Measurements from ENCODE around the gene PER1. TPM values are rescaled to one million over a fixed set of nuclear protein-coding genes. Genes with fewer than 3 reads are reported as not detected.

The PER1 gene
- total and polyA plus RNA-seq, 2 of the 13 experiments (the other 11 are each of a cell fraction or from before 2014, with no cell fraction given) = 2.6 to 3.6 TPM

GRCh38 chr17:8173056-8173870 is 21.1 kb upstream of the PER1 start (continued):
- TF ChIP-seq PAXIP1 (CRISPR knock-in tag; conservative IDR thresholded peaks at IDR 0.05) (peak; percentile 73), MEF2D (CRISPR knock-in tag; IDR thresholded peaks at IDR 0.05) (peak; percentile 95), NFRKB (IDR thresholded peaks at IDR 0.05) (no peak), GRHL1 (CRISPR knock-in tag; conservative IDR thresholded peaks at IDR 0.05) (0 out of 2 replicates have a peak, but pooled peaks have one; percentile 78), NFE2L1 (CRISPR knock-in tag; IDR thresholded peaks at IDR 0.05; ENCODE audit: borderline replicate concordance) (no peak), RELA (CRISPR knock-in tag; IDR thresholded peaks at IDR 0.05) (peak; percentile 40), ZNF329 (CRISPR knock-in tag; IDR thresholded peaks at IDR 0.05; ENCODE audit: low read depth) (no peak), ZSCAN20 (CRISPR knock-in tag; IDR thresholded peaks at IDR 0.05; ENCODE audit: borderline replicate concordance) (peak; percentile 85; the same call in 1 of the 2 replicates), JUND (CRISPR knock-in tag; IDR thresholded peaks at IDR 0.05) (peak; percentile 90; the same call in 1 of the 2 replicates), SIN3B (IDR thresholded peaks at IDR 0.05; ENCODE audit: low read length) (no peak), NFKB2 (CRISPR knock-in tag; IDR thresholded peaks at IDR 0.05; ENCODE audit: borderline replicate concordance) (no peak; the same call in 1 of the 2 replicates), PCBP1 (IDR thresholded peaks at IDR 0.05; ENCODE audit: borderline replicate concordance, low read depth, low read length) (no peak), MAF1 (CRISPR knock-in tag; IDR thresholded peaks at IDR 0.05; ENCODE audit: borderline replicate concordance) (peak; percentile 93; the same call in 1 of the 2 replicates), ZSCAN25 (CRISPR knock-in tag; IDR thresholded peaks at IDR 0.05) (no peak; the same call in 1 of the 2 replicates), ZNF343 (CRISPR knock-in tag; IDR thresholded peaks at IDR 0.05) (no peak), NFE2L2 (IDR thresholded peaks at IDR 0.05; ENCODE audit: low read length) (no peak), ZNF333 (CRISPR knock-in tag; IDR thresholded peaks at IDR 0.05; ENCODE audit: borderline replicate concordance) (no peak), ZBTB25 (CRISPR knock-in tag; IDR thresholded peaks at IDR 0.05) (peak; percentile 98), ZC3H4 (CRISPR knock-in tag; IDR thresholded peaks at IDR 0.05; ENCODE audit: borderline replicate concordance) (peak; percentile 100), HINFP (CRISPR knock-in tag; IDR thresholded peaks at IDR 0.05; ENCODE audit: low read depth) (no peak; the same call in 1 of the 2 replicates), NAIF1 (CRISPR knock-in tag; IDR thresholded peaks at IDR 0.05; ENCODE audit: borderline replicate concordance) (peak; percentile 60; the same call in 1 of the 2 replicates)

Measured in HepG2 (cell line).